LHCN-M2 (cell line): ENCODE data around the gene AKAP6. TPM values are rescaled to one million over a fixed set of nuclear protein-coding genes. Genes with fewer than 3 reads are reported as not detected.

Experiments used
- DNase-seq: peaks from one replicate; pipeline ENCODE4 v3.0.0-alpha.2; 2012; ENCODE audit warnings: low read depth
- total RNA-seq: library from RNA; depleted of rRNA; stranded (reverse); fragments of >200 nt; gene quantifications from 2 replicates; pipeline ENCODE4 v1.2.3, GENCODE V29; 2014

The AKAP6 gene
- total RNA-seq, 1 experiment from 2014 or later, result 2.7 TPM

- DNase-seq, result no peak
Measured at GRCh38 chr14:32330351-32331111, 1.4 kb downstream of the AKAP6 start.

- no peak for DNase-seq
Measured at GRCh38 chr14:32331206-32331605, 2.1 kb downstream of the AKAP6 start.

GRCh38 chr14:32332415-32333316, 3.6 kb downstream of the AKAP6 start:
- no peak for DNase-seq

- no peak for DNase-seq
Measured at GRCh38 chr14:32336702-32337101, 7.6 kb downstream of the AKAP6 start.

- no peak for DNase-seq
Measured at GRCh38 chr14:32337759-32338158, 8.7 kb downstream of the AKAP6 start.

- peak; percentile 13 for DNase-seq
Measured at GRCh38 chr14:32339188-32339587, 10.1 kb downstream of the AKAP6 start.

- no peak for DNase-seq
Measured at GRCh38 chr14:32341947-32342846, 13.1 kb downstream of the AKAP6 start.

- DNase-seq, result no peak
Measured at GRCh38 chr14:32342847-32343194, 13.7 kb downstream of the AKAP6 start.

- peak; percentile 17 for DNase-seq
Measured at GRCh38 chr14:32343926-32344430, 14.9 kb downstream of the AKAP6 start.

- DNase-seq, result no peak
Measured at GRCh38 chr14:32345311-32345791, 16.3 kb downstream of the AKAP6 start.

- no peak for DNase-seq
Measured at GRCh38 chr14:32349322-32349721, 20.2 kb downstream of the AKAP6 start.

- no peak for DNase-seq
Measured at GRCh38 chr14:32350020-32350419, 20.9 kb downstream of the AKAP6 start.

- DNase-seq, result peak; percentile 35
Measured at GRCh38 chr14:32352631-32353030, 23.5 kb downstream of the AKAP6 start.

- DNase-seq, result no peak
Measured at GRCh38 chr14:32354716-32355115, 25.6 kb downstream of the AKAP6 start.

- DNase-seq, result no peak
Measured at GRCh38 chr14:32358781-32359180, 29.7 kb downstream of the AKAP6 start.

GRCh38 chr14:32361674-32362073, 32.6 kb downstream of the AKAP6 start:
- no peak for DNase-seq

- DNase-seq, result no peak
Measured at GRCh38 chr14:32363761-32364160, 34.7 kb downstream of the AKAP6 start.

- DNase-seq, result no peak
Measured at GRCh38 chr14:32364941-32365340, 35.8 kb downstream of the AKAP6 start.

GRCh38 chr14:32366256-32366879, 37.3 kb downstream of the AKAP6 start:
- peak; percentile 74 for DNase-seq

- peak; percentile 76 for DNase-seq
Measured at GRCh38 chr14:32366986-32367385, 37.9 kb downstream of the AKAP6 start.

GRCh38 chr14:32367516-32367915, 38.4 kb downstream of the AKAP6 start:
- peak; percentile 34 for DNase-seq
